Stomach (tissue), 4 donors: ENCODE measurements around the gene TRPV4.

Source experiments
- EP300 ChIP-seq: sonication (generic); formaldehyde crosslinking; IDR thresholded peaks from one replicate; pipeline ENCODE4 v1.6.1; 2017; ENCODE audit warnings: antibody characterized with exemption
- TF ChIP-seq, protein P1 (sequence below), 7 experiments: fragments of 450-650 bp in 4 of 7; fragments of 200-600 bp in 3 of 7; sonication (generic) in 3 of 7; IDR thresholded peaks; one replicate each; pipeline ENCODE4 v1.5.1; 2016 to 2019; ENCODE audit warnings: antibody characterized with exemption in 7 of 7, control low read depth in 2 of 7, mild to moderate bottlenecking in 1 of 7

DNA sequence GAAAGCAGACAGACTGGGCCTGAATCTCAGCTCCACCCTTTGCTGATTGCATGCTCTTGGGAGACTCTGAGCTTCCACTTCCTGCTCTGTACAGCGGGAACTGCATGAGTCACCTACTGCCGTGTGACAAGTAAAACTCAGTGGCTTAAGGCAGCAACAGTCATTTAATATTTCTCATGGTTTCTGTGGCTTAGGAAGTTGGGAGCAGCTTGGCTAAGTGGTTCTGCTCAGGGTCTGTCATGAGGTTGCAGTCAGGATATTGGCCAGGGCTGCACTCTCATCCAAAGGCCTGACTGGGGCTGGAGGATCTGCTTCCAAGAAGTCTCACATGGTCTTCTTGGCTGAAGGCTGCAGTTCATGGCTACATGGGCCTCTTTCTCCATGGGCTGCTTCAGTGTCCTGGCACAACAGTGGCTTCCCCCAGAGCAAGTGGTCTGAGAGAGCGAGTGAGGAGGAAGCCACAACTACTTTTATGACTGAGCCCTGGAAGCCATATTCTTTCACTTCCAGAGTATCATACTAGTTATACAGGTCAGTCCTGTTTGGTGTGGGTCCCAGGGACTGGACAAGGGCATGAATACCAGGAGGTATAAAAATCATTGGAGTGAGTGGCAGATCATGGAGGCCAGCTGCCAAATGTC, 69.9 kb downstream of the TRPV4 start:
- TF ChIP-seq EP300, result no peak
- TF ChIP-seq, protein P1, sequence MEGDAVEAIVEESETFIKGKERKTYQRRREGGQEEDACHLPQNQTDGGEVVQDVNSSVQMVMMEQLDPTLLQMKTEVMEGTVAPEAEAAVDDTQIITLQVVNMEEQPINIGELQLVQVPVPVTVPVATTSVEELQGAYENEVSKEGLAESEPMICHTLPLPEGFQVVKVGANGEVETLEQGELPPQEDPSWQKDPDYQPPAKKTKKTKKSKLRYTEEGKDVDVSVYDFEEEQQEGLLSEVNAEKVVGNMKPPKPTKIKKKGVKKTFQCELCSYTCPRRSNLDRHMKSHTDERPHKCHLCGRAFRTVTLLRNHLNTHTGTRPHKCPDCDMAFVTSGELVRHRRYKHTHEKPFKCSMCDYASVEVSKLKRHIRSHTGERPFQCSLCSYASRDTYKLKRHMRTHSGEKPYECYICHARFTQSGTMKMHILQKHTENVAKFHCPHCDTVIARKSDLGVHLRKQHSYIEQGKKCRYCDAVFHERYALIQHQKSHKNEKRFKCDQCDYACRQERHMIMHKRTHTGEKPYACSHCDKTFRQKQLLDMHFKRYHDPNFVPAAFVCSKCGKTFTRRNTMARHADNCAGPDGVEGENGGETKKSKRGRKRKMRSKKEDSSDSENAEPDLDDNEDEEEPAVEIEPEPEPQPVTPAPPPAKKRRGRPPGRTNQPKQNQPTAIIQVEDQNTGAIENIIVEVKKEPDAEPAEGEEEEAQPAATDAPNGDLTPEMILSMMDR (IDR thresholded peaks at IDR 0.05), result no peak
